ENCODE results near the gene ZP1. TPM values are rescaled to one million over a fixed set of nuclear protein-coding genes. Genes with fewer than 3 reads are reported as not detected.
A peak's percentile ranks its signal among the peaks of the same experiment; 100 is the strongest.

Gene ZP1
- total RNA-seq, 4 donors from 2014 or later = 2.1 TPM; not detected in 3

DNA sequence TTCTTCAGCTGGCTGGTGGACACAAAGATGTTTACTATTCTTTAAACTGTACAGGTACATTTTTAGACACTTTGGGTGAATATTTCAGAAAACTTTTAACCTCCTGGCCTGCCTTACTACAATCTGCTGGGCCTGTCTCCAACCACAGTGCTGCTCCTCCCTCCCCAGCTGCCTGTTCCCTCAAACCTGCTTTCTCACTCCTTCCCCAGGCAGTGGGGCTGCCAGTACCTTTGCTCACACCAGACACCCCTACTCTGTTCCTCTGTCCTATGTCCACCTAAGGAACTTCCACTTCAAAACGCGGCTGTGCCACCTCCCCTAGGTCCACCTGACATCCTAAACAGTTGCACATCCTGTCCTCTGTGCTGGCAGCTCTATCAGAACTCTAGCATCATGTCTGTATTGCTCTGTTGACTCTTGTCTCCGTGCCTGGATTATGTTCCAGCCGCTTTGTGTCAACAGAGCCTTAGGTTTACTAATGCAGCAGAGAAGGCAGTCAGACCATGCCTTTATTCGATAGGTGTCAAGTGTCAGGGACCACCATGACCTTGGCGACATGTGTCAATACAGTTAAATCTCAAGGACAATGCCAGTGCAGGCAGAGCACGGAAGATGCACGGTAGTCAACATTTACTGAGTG, 13.4 kb downstream of the ZP1 start:
- H3K9me3 ChIP-seq = no peaks in the 10 kb centered on the region
- TF ChIP-seq POLR2A (IDR thresholded peaks at IDR 0.05) (no peak), CTCF (IDR thresholded peaks at IDR 0.05) (no peak)
- DNase-seq = no peak
- H3K4me3 ChIP-seq = no peak overlapping the region
- no peaks in the 10 kb centered on the region for H3K4me1 ChIP-seq
- H3K36me3 ChIP-seq = no peaks in the 10 kb centered on the region
- H3K27me3 ChIP-seq = no peaks in the 10 kb centered on the region
- peak overlapping the region in 1 of 4 donors; percentile 8 for H3K27ac ChIP-seq

DNA sequence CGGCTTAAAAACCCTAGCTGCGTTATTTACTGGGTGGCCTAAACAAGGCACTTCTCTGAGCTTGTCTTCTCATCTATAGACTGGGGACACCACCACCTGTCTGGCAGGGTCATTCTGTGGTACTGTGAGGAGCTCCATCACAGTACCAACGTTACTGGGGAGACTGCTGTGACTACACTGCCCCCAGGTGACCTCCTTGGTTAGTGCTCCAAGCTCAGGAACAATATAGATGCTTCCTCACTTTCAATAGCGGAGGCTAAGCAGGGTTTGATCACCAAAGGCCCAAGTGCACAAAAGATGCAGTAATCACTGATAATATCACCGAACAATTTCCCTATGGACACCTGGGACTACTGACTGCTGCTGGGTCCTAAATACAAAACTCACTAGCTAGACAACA, 20.2 kb downstream of the ZP1 start:
- TF ChIP-seq CTCF (IDR thresholded peaks at IDR 0.05) (peak in 4 of 6 experiments; percentile 35 to 83 (median 80)), POLR2A (IDR thresholded peaks at IDR 0.05) (no peak)
- no peaks in the 10 kb centered on the region for H3K9me3 ChIP-seq
- peak in 2 of 3 donors; percentile 68 to 79 for DNase-seq

DNA sequence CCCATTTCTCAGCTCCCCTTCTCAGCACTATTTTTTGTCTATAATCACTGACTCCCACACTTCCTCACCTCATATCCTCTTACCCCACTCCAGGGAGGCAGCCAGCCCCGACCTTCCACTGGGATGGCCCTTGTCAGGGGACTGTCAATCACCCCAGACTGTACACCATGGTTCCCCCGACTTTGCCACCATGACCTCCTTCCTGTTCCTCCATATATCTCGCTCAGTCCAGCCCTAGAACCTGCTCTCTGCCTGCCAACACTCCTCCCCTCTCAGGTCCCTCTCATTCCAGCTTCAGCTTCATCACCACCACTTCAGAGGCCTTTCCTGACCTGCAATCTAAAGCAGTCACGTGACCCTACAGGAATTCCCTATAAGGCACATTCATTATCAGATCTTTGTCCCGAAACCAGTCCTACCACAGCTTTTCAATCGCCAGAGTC, 22.5 kb downstream of the ZP1 start:
- H3K4me1 ChIP-seq = no peaks in the 10 kb centered on the region
- DNase-seq = peak in 1 of 3 donors; percentile 35
- TF ChIP-seq CTCF (IDR thresholded peaks at IDR 0.05) (no peak), POLR2A (IDR thresholded peaks at IDR 0.05) (no peak)
- no peak overlapping the region for H3K27ac ChIP-seq
- H3K27me3 ChIP-seq = no peaks in the 10 kb centered on the region
- H3K9me3 ChIP-seq = no peaks in the 10 kb centered on the region
- no peak overlapping the region for H3K4me3 ChIP-seq
- H3K36me3 ChIP-seq = peaks cover 0 to 39% (median 0%) of the 10 kb centered on the region in 3 donors

More for the DNA sequence above, 20.2 kb downstream of the ZP1 start:
- Histone ChIP-seq H3K27me3 (no peaks in the 10 kb centered on the region), H3K4me3 (no peak overlapping the region), H3K36me3 (peaks cover 0 to 17% (median 0%) of the 10 kb centered on the region in 3 donors), H3K27ac (no peak overlapping the region), H3K4me1 (no peaks in the 10 kb centered on the region)

DNA sequence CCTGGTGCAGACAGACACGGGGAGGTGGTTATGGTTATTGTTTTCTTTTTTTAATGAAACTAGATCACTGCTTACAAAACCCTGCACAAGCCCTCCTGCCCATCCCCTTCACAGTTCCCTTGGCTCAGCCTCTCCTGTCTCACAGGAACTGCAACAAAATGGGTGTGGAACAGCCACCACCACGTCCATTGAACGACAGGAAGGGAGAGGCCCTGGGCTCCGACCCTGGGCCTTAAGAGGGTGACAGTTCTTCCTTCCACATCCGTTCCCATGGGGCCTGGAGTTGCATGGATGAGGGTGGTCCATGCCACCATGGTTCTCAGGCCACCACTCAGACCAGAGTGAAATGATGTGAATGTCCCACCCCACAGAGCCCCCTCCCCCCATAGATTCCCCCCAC, 23.4 kb downstream of the ZP1 start:
- H3K4me3 ChIP-seq = no peak overlapping the region
- peak in 1 of 3 donors; percentile 40 for DNase-seq
- no peaks in the 10 kb centered on the region for H3K27me3 ChIP-seq
- H3K27ac ChIP-seq = no peak overlapping the region
- H3K4me1 ChIP-seq = no peaks in the 10 kb centered on the region
- no peaks in the 10 kb centered on the region for H3K9me3 ChIP-seq
- no peak for TF ChIP-seq POLR2A (IDR thresholded peaks at IDR 0.05)
- TF ChIP-seq CTCF (IDR thresholded peaks at IDR 0.05) = no peak
- H3K36me3 ChIP-seq = peaks cover 0 to 47% (median 0%) of the 10 kb centered on the region in 3 donors

- TF ChIP-seq POLR2A (IDR thresholded peaks at IDR 0.05) (no peak), CTCF (IDR thresholded peaks at IDR 0.05) (no peak)
- H3K27me3 ChIP-seq = no peaks in the 10 kb centered on the region
- H3K27ac ChIP-seq = no peak overlapping the region
- H3K9me3 ChIP-seq = no peaks in the 10 kb centered on the region
- H3K4me1 ChIP-seq = no peaks in the 10 kb centered on the region
- peaks cover 0 to 52% (median 0%) of the 10 kb centered on the region in 3 donors for H3K36me3 ChIP-seq
- H3K4me3 ChIP-seq = no peak overlapping the region
- DNase-seq = peak in 1 of 3 donors; percentile 45
Observed at GRCh38 chr11:60891103-60891741, 23.9 kb downstream of the ZP1 start.

All from Peyer's patch (tissue), 4 donors.